COLO668 (cell line): Measurements from ENCODE around the gene NPTXR.
"Not testable (repeated sequence)": the region's sequence is repeated elsewhere in the genome, so short reads cannot be mapped to it uniquely, and the experiment has no call there.

Source experiments
- DNase-seq: peaks from one replicate; lab custom pipeline; 2025; ENCODE audit not compliant: unreplicated experiment; lab: John Stamatoyannopoulos, UW

Gene NPTXR

GRCh38 chr22:38832005-38832978 lies 11.5 kb downstream of the NPTXR start:
- no peak for DNase-seq

DNA sequence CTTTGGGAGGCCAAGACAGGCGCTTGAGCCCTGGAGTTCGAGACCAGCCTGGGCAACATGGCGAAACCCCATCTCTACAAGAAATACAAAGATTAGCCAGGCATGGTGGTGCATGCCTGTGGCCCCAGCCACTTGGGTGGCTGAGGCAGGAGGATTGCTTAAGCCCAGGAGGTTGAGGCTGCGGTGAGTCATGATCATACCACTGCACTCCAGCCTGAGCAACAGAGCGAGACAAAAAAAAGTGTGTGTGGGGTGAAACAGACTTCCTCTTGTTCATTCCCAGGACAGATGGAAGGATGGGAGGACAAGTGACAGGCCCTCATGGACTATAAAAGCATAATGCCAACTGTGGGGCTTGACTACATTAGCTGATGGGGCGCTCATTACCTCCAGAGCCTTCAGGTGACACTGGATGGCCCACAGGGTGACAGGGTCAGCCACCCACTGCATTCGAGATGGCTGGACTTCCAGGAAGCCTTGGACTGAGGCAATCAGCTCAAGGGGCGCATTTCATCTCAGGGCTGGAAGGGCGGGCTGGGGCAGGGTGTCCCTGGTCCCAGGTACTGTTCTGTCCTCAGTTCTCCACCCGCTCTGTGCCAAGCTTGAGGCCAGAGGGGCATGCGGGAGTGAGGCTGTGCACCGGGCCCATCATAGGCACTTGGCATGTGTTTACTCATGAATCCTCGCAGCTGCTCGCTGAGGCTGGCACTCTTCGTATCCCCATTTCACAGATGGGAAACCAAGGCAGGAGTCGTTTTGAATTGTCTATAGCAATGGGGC lies 12.5 kb downstream of the NPTXR start:
- no peak for DNase-seq

- DNase-seq: no peak
These were observed 13.1 kb downstream of the NPTXR start for GRCh38 chr22:38830845-38831108.

DNA sequence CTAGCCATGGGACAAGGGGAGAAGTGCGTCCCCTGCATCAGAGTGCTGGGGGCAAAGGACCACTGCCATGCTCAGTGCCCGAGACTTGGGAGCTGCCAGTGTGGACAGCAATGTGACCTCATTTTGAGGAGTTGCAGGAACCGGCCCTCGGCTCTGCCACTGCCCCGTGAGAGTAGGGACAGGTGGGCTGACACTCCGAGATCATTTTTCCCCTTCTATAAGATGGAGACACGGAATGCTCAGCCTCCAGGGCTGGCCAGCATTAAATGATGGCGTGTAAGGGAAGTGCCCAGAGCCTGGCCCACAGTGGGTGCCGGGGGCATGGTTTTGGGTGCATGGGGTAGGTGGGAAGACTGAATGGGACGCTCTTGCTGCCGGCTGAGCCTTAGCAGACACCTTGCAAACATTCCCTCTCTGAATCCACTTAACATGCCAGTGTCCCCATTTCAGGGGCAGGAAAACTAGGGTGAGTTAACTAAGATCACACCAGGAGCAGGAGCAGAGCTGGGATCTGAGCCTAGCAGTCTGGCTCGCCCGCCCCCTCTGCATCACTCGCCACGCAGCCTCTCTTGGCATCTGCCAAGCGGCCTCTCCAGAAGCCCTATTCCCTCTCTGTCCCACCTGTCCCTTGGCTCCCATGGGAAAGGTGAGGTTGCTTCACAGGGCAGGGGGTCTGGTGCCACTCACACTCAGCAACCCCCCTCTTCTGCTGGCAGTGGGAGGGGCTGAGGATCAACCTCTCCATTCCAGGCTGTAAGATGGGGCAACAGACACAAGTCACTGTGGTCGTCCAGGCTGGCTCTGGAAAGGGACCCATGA lies 13.6 kb downstream of the NPTXR start:
- DNase-seq: no peak

DNA sequence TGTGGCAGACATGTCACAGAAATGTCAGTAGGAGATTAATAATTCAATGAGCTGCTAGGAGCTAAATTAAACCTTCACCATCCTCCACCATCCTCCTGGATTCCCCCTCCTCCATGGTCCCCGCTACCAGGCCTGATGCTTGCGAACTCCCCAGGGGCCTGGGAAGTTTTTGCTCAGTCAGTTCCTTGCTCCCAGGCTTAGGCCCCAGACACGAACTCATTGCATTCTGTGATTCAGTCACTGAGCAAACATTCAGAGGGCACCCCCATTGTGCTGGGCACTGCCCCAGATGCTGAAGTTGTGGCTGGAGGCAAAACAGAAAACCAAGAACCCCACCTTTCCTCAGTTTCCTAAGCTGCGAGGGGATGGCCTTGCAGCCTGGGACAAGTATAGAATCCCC lies 14.3 kb downstream of the NPTXR start:
- DNase-seq: no peak

- no peak for DNase-seq
These were observed 15.1 kb downstream of the NPTXR start for GRCh38 chr22:38828616-38829205.

DNA sequence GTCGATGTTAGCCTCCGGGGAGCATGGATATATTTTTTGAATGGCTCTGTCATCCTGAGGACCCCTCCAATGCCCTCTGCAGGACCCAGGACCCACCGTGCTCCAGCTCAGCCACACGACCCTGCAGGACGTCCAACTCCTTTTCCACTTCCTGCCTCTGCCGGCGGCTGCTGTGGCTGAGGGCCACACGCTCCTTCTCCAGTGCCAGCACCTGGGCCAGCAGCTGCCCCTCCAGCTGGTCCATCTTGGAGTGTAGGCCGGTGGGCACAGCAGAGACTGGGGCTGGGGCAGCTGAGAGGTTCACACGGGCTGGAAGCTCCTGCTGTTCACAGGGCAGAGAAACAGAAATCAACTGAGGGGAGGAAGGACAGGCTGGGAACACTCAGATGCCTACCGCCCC lies 15.6 kb downstream of the NPTXR start:
- no peak for DNase-seq

DNA sequence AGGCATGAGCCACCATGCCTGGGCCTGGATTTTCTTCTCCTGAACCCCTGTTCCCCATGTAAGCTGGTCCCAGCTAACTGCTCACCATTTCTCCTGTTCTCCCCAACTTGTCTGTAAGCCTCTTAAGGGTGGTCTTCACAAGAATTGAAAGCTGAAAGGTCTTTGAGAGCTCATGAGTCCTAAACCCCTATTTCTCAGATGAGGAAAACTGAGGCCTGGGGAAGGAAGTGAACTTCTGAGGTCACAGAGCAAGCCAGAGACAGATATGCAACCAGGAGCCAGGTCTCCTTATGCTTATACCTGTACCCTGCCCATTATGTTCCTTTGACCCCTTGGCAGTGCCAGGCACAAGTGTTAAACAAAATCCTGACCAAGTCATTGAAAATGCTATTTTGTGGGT lies 16.3 kb downstream of the NPTXR start:
- DNase-seq: no peak

DNA sequence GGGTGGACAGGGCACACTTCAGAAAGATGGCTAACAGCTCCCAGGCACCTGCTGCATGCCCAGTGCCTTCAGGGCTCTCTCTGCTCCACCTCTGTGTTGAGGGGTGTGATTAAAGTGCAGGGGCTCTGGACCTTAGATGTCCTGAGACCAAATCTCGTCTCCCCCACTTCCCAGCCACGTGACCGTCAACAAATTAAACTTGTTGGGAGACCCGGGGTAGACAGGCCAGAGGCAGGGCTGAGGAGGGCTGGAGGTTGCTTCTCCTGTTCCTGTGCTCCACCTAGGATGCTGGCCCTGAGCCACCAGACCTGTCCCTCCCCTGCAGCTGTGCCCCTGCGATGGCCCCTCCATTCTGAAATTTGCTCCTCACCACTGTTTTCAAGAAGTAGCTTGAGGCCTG lies 17.0 kb downstream of the NPTXR start:
- no peak for DNase-seq

GRCh38 chr22:38826386-38826785 lies 17.4 kb downstream of the NPTXR start:
- no peak for DNase-seq

DNA sequence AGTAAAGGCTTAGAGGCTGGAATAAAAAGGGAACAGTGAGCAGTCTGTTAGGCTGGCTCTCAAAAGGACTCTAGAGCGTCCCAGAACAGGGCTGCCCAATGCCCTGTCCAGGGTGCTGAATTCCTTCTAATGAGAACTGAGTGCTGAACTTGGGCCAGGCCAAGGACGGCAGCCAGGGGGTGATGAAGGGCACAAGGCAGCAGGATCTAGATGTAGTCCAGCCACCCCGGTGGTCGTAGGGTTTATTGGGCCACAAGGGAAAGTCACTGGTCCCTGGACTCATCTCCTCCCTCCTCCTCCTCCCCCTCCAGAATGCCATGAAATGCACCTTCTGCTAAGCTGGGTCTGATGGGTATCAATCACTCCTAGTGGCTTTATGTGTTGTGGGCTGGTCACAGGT lies 19.2 kb downstream of the NPTXR start:
- DNase-seq: no peak

DNA sequence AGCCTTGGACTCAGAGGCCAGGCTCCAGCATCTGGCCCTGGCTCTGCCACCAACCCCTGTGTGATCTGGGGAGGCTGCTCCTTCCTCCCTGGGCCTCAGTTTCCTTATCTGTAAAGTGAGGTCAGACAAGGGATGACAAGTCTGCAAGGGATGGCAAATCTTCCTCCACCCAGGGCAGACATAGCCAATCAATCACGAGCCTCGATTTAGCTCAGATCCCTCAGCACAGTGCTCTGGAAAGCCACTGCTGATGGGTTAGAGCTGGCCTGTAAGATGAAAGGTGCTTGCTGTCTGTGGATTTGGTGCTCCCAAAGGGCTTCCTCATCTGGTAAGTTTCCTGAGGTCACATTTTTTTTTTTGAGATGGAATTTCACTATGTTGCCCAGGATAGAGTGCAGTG lies 20.2 kb downstream of the NPTXR start:
- DNase-seq: no peak

- DNase-seq: no peak
These were observed 20.8 kb downstream of the NPTXR start for GRCh38 chr22:38823076-38823475.

DNA sequence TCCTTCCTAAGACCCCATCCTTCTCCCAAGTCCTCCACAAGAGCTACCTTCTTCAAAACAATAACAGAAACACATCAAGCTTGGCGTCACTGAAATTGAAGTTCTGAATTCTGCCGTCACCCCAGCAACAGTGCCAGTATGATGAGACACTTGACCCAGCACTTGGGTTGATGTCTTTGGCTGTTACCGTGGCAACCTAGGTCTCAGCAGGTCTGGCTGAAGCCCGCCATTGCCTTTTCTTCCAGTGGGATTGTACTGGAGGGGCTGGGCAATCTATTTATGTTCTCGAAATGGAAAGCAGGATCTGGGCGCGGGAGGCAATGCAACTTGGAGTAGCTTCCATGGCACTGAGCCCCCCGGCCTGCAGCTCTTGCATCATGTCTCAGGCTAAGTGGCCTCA lies 23.8 kb downstream of the NPTXR start:
- DNase-seq: no peak

DNA sequence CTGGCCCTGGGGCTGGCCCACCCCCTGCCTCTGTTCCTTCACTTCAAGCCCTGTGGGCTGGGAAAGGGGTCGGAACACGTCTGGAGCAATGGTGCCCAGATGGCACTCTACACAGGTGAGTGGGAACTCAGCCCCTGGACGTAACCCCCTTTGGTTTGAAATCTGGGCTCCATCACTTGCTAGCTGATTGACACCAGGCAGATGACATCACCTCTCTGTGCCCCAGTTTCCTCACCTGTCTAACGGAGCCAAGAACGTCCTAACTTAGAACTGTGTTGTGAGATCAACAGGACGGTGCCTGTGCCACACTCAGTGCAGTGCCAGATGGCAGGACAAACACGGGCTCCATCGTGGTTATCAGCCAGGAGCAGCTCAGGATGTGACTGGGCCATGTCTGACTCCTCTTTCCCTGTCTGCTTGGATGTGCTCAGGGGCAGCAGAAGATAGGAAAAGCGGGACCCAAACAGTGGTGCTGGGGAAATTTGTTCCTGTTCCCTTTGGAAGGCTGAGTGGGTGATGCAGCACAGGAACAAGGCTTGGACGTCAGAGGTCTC lies 24.4 kb downstream of the NPTXR start:
- no peak for DNase-seq

DNA sequence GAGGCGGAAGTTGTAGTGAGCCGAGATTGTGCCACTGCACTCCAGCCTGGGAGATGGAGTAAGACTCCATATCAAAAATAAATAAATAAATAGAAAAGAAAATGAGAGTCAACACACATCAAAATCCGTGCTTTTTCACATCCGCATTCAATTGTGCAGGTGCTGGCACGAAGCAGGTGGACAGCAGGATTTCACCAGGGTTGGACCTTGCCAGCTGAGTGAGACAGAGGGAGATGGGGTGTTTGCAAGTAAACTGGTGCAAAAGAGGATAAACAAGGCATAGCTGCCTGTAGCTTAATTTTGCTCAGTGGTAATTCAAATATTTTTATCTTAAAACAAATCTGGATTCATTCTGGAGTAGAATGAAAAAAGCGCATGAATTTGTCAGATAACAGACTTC lies 26.6 kb downstream of the NPTXR start:
- no peak for DNase-seq

GRCh38 chr22:38815842-38816241 lies 28.0 kb downstream of the NPTXR start:
- no peak for DNase-seq

GRCh38 chr22:38811241-38811640 lies 32.6 kb downstream of the NPTXR start:
- no peak for DNase-seq

DNA sequence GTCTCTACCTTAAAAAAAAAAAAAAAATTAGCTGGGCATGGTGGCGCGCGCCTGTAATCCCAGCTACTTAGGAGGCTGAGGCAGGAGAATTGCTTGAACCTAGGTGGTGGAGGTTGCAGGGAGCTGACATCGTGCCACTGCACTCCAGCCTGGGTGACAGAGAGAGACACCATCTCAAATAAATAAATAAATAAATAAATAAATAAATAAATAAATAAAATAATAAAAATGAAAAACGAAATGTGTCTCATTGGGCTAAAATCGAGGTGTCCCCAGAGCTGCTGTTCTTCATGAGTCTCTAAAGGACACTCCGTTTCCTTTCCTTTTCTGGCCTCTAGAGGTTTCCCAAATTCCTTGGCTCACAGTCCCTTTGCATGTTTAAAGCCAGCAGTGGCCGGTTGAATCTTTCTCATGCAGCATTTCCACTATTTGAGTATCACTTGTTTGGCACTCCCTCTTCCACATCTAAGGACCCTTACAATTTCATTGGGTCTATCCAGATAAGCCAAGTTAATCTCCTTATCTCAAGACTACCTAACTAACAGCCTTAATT lies 38.7 kb downstream of the NPTXR start:
- not testable (repeated sequence) for DNase-seq

GRCh38 chr22:38802671-38803121 lies 41.1 kb downstream of the NPTXR start:
- DNase-seq: no peak
